ENCODE data around the gene KITLG.
"Not testable (repeated sequence)": the region's sequence is repeated elsewhere in the genome, so short reads cannot be mapped to it uniquely, and the experiment has no call there.

The KITLG gene

DNA sequence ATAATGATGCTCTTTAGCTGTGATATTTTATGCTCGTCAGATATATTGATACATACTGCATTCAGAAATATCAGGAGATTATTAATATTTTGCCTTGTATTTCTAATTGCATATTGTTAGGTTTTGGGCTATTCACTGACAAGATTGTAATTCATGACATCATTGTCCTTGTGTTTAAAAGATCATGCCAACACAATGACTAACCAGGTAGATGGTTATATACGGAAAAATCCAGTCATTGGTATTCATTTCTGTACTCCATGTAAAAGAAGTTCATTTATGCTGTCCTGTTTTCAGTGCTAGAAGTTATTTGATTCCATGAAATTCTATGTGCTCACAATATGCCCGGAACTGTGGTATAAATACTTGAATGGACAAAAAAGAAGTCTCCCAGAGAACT is 107.5 kb downstream of the KITLG start:
- no peak for DNase-seq

DNA sequence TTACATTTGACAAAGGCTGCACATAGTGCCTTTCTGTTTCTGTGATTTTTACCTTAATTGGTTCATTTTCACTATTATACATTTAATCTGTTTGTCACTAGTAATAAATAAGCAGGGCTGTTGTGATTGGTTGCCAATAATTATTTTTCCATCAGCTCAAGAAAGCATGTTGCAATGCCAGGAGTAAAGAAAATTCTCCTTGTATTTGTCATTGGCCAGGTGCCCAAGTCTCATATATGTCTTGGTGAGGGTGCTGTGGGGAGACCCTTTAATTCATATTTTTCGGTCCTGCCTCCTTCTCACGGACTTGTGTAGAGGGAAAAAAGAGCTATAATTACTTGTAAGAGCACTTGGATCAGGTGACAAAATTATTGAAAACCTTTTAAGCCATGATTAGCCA is 108.0 kb downstream of the KITLG start:
- DNase-seq, result no peak

DNA sequence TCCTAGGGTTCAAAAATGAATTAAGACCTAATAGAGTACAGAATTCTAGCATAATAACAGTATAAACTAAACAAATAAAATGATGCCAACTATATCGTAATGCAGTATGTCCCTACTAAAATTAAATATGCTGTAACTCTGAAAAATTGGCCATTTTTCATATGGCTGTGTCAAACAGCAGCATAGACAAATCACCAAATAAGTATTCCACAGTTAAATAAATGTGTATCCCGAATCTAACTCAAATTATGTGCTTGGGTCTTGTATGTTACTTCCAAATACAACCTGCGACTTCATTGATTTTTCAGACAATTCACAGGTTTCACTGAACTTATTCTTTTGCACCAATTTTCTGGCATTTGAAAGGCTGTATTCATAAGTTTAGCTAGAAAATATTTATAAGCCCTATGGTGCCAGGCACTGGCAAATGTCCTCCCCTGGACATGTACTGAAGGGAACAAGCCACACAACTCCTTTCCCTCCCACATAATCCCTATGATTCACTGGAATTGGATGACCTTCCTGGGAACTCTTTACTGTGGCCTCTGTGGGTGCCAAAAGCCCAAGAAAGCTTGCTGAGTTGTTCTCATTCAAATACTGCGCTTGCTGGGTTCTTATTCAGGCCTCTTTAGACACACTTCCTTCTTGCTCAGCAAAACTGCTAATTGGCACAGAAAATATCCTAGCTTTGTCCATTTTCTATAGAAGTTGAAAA is 108.8 kb downstream of the KITLG start:
- DNase-seq, result no peak

DNA sequence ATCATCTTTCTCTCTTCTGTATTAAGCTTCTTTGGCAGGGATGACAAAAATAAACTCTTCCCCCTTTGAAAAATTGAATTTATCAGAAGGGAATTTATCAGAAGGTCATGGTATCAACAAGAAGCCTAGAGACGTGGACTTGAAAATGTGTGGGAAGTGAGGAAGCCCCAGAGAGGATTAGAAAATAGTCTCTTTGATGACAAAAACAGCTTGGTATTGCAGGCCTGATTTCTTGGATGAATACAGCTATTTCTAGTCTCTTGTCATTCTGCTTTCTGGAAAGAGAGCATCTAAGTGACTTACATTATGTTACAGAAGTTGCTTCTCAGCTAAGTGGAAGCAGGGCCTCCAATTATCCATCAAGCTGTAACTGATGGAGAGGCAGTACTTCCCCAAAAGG is 111.1 kb downstream of the KITLG start:
- no peak for DNase-seq

DNA sequence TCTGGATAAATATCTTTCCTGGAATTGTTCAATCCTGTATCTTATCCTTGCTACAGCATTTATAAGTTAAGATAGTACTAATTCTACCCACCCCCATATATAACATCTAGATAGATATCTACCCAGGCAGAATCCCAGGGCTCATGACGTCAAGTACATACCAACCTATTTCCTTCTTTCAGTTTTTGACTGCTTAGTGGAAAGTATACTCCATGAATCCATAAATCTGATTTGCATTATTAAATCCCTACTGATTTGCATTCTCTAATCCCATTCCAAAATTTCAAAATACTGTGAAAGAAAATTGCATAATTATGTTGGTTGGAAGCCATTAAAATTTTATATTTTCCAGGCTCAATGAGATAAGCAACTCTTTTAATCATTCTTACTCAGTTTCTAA is 111.7 kb downstream of the KITLG start:
- DNase-seq, result no peak

DNA sequence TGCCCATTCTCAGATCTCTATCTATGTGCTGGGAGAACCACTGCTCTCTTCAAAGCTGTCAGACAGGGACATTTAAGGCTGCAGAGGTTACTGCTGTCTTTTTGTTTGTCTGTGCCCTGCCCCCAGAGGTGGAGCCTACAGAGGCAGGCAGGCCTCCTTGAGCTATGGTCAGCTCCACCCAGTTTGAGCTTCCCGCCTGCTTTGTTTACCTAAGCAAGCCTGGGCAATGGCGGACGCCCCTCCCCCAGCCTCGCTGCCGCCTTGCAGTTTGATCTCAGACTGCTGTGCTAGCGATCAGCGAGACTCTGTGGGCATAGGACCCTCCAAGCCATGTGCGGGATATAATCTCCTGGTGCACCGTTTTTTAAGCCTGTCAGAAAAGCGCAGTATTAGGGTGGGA is 113.6 kb downstream of the KITLG start:
- not testable (repeated sequence) for DNase-seq

DNA sequence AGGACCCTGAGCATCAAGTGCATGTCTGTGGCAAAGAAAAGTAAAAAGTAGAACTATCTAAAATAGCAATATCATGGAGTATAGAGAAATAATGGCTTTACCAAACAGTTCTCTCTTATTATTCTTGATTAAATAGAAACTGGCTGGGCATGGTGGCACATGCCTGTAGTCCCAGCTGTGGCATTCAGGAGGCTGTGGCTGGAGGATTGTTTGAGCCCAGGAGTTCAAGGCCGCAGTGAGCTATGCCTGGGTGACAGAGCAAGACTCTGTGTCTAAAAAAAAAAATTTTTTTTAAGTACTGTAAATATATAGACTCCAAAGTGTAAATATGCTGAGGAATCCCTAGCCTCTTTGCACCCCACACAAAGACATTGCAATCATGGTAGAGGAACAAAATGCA is 121.9 kb downstream of the KITLG start:
- no peak for DNase-seq

DNA sequence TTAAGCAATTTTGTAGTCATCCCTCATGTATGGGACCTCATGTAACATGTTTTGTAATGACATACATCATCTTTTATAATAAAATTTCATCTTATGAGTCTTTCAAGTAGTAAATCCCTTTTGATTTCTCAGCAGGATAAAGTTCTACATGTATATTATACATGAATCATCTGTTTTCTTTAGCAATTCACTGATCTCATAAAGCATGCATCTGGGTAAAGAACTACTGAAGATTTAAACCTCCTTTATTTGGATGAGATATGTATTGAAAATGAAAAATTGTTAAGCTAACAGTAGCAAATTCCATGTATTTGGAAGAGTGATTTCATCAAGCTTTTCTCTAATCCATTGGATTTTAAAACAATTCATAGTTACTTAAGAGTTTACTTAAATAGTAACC is 126.9 kb downstream of the KITLG start:
- no peak for DNase-seq

DNA sequence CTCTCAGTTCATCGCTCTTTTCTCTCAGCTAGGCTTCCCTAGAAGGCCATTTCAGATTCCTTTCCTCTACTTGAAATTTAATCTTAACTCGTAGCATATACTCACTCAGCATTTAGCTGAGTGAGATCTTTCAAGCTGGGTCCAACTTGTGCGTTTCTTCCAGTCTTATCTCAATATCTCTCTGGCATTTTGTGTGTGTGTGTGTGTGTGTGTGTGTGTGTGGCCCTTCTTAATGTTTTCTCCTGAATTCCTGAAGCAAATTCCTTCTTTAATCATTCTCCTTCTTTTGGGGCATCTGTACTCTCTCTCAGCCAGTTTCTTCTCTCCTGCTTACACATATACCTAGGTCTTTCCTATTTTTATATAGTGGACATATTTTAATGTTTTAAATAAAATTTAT is 129.1 kb downstream of the KITLG start:
- no peak for DNase-seq

DNA sequence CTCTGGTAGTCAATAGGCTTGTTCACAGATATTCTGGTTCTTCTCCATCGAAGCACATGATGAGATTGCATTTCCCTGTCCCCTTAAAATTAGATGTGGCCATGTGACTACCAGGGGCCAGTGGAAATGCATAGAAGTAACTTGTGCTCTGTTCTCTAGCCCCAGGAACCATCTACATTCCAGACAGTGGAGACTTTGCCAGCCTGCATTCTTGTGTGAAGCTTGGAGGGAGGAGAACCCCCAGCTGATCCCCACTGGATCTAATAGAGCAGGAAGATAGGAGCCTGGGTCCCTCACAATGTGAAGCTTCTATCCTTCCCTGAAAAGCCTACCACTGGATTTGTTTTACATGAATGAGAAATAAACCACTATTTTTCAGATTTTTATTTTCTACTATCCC is 130.1 kb downstream of the KITLG start:
- DNase-seq, result no peak

DNA sequence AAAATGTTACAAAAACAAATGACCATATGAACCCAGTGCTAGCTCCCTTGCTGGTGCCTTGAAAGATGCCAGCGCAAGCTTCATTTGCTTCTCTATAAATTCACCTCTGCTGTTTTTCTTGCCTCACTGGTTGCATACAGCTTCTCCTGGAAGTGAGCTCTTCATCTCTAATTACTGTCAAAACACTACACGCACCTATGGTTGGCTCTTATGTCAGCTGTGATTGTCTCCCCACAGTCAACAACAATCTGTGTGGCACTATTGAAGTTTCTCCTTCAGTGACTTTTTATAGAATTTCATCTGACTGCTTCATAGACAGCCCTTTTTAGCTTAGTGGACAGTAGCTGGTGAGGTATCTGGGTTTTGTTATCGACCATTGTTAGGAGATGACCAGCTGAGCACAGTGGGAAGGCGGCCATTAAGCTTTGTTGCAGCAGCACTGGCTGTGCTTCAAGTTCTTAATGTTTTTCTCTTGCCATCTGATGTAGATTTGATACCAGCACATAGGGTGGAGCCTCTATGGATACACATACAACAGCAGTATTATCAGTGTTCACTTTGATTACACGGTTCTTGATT is 131.8 kb downstream of the KITLG start:
- DNase-seq, result peak; percentile 96

DNA sequence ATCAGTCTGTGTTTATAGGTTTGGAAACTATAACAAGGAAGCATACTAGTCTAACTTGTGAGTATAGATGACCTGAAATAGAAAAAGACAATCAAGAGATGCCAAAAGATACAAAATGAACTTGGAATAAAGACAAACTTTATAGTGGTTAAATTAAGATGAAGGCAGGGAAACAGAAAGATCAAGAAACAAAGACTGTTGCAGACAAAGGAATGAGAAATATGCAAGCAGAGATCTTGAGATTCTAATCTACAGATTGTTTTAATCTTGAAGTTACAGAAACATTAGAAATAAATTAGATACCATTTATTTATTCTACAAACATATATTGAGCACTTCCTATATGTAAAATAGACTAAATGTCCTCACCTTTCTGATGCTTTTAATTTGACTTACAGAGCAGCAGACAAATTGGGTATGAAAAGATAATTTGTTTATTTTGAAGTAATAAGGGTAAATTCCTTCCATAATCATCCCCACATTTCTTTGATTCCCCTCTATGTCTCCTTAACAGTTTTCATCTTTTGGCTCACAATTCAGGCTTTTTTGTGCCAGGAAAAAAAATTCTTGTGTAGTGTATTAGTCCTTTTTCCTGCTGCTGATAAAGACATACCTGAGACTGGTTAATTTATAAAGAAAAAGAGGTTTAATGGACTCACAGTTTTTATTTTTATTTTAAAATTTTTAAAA is 134.4 kb downstream of the KITLG start:
- no peak for DNase-seq

DNA sequence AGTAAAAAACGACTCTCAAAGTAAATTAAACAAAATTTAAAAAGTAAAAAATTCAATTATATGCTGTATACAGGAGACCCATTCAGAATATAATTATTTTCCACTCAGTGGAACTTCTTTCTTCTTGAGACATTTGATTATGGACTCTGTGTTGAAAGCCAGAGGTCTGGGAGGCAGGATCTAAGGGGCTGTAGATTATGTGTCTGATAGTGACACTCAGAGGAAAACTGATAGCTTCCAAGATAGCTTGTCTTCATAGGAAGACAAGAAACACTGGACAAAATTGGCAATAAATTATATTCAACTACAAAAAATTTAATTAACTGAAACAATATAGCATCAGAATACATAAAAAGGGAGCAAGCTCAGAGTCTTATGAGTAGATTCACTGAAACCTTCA is 135.8 kb downstream of the KITLG start:
- DNase-seq, result no peak

All from NCI-H146 (cell line).